SK-N-SH (cell line): ENCODE measurements around the gene TBX1. TPM values are rescaled to one million over a fixed set of nuclear protein-coding genes. Genes with fewer than 3 reads are reported as not detected.

ENCODE experiments used
- CTCF ChIA-PET: fragments of 300-600, 350-600 bp; formaldehyde crosslinking; extraction: SDS; loops from one replicate; lab custom pipeline; 2021; lab: Yijun Ruan, JAX
- POLR2A ChIA-PET: fragments of 350-600 bp; sonication (Branson Sonifier 250); formaldehyde crosslinking; extraction: SDS; loops from one replicate; lab custom pipeline; 2020; ENCODE audit warnings: antibody characterized with exemption, inconsistent platforms; lab: Yijun Ruan, JAX
- DNase-seq: peaks from one replicate; pipeline ENCODE4 v3.0.0; 2012
- H2AFZ ChIP-seq: fragments of 200-600 bp; sonication (generic); 2 replicates; pipeline ENCODE4 v1.8.1; 2016; ENCODE audit warnings: antibody characterized with exemption, mild to moderate bottlenecking, low read depth
- H3F3A ChIP-seq: fragments of 200-600 bp; sonication (generic); replicated peaks from 2 replicates; pipeline ENCODE3; 2016; ENCODE audit warnings: antibody characterized with exemption, mild to moderate bottlenecking; ENCODE audit not compliant: insufficient read depth
- H3K27ac ChIP-seq, 2 experiments: fragments of 200-500 bp in 1 of 2; fragments of 200-600 bp in 1 of 2; sonication (Bioruptor generic) in 1 of 2; sonication (generic), shearing (Covaris generic) in 1 of 2; 2 replicates each; pipeline versions ENCODE4 v1.5.1 to v1.6.1; 2014 to 2016; ENCODE audit warnings: low read depth in 2 of 2, inconsistent platforms in 1 of 2, low read length in 1 of 2, mild to moderate bottlenecking in 1 of 2, mixed read lengths in 1 of 2
- H3K27me3 ChIP-seq: fragments of 200-600 bp; sonication (generic), shearing (Covaris generic); 2 replicates; pipeline ENCODE4 v1.6.1; 2016; ENCODE audit warnings: mixed run types; ENCODE audit not compliant: insufficient read depth
- H3K36me3 ChIP-seq, 2 experiments: fragments of 200-500 bp in 1 of 2; fragments of 200-600 bp in 1 of 2; sonication (Bioruptor generic) in 1 of 2; sonication (generic) in 1 of 2; replicated peaks in 1 of 2; 2 replicates each; pipeline versions ENCODE3 to v1.5.1; 2014 to 2016; ENCODE audit warnings: low read length in 1 of 2, mild to moderate bottlenecking in 1 of 2; ENCODE audit not compliant: insufficient read depth in 2 of 2, control insufficient read depth in 1 of 2
- H3K4me1 ChIP-seq, 2 experiments: fragments of 200-500 bp in 1 of 2; fragments of 200-600 bp in 1 of 2; sonication (Bioruptor generic) in 1 of 2; sonication (generic), shearing (Covaris generic) in 1 of 2; 2 replicates each; pipeline versions ENCODE4 v1.5.1 to v1.6.1; 2014 to 2016; ENCODE audit warnings: low read depth in 1 of 2, low read length in 1 of 2, mixed run types in 1 of 2; ENCODE audit not compliant: insufficient read depth in 2 of 2, control insufficient read depth in 1 of 2
- H3K4me2 ChIP-seq: fragments of 200-600 bp; sonication (generic), shearing (Covaris generic); 2 replicates; pipeline ENCODE4 v1.6.1; 2017; ENCODE audit warnings: mixed run types
- H3K4me3 ChIP-seq, 2 experiments: fragments of 200-500 bp in 1 of 2; fragments of 200-600 bp in 1 of 2; sonication (Bioruptor generic) in 1 of 2; sonication (generic), shearing (Covaris generic) in 1 of 2; 2 replicates each; pipeline versions ENCODE4 v1.5.1 to v1.8.1; 2014 to 2016; ENCODE audit warnings: low read depth in 2 of 2, inconsistent platforms in 1 of 2, low read length in 1 of 2, mild to moderate bottlenecking in 1 of 2, mixed read lengths in 1 of 2, moderate library complexity in 1 of 2
- H3K79me2 ChIP-seq: fragments of 200-600 bp; sonication (generic); 2 replicates; pipeline ENCODE4 v1.8.1; 2017; ENCODE audit warnings: mild to moderate bottlenecking; ENCODE audit not compliant: insufficient read depth
- H3K9ac ChIP-seq: fragments of 200-600 bp; sonication (generic); 2 replicates; pipeline ENCODE4 v1.6.1; 2017; ENCODE audit warnings: mixed run types
- H3K9me2 ChIP-seq: fragments of 200-600 bp; sonication (generic); 2 replicates; pipeline ENCODE4 v1.6.1; 2017; ENCODE audit warnings: mixed run types
- H3K9me3 ChIP-seq: fragments of 200-600 bp; sonication (generic); 2 replicates; pipeline ENCODE4 v1.6.1; 2017; ENCODE audit warnings: mixed run types, mild to moderate bottlenecking, moderate library complexity
- H4K20me1 ChIP-seq: fragments of 200-600 bp; sonication (generic); 2 replicates; pipeline ENCODE4 v1.6.1; 2017; ENCODE audit warnings: mild to moderate bottlenecking, mixed run types; ENCODE audit not compliant: insufficient read depth
- CHD2 ChIP-seq: fragments of 150-350 bp; IDR thresholded peaks from 2 replicates; pipeline ENCODE4 v1.6.1; 2018; ENCODE audit warnings: low read length; ENCODE audit not compliant: partially characterized antibody
- EP300 ChIP-seq, 2 experiments: IDR thresholded peaks; 2 replicates each; pipeline versions ENCODE4 v1.4.0 to v1.6.1; 2012; ENCODE audit warnings: borderline replicate concordance in 1 of 2, low read depth in 1 of 2, low read length in 1 of 2
- EZH2phosphoT487 ChIP-seq: fragments of 200-600 bp; sonication (generic); IDR thresholded peaks from 2 replicates; pipeline ENCODE4 v1.6.1; 2017; ENCODE audit warnings: low read depth, mixed run types, mild to moderate bottlenecking, antibody characterized with exemption, moderate library complexity, borderline replicate concordance
- FOSL2 ChIP-seq: IDR thresholded peaks from 2 replicates; pipeline ENCODE4 v1.4.0; 2012; ENCODE audit warnings: low read depth, mild to moderate bottlenecking, moderate library complexity, borderline replicate concordance
- GABPA ChIP-seq: IDR thresholded peaks from 2 replicates; pipeline ENCODE4 v1.4.0; 2012; ENCODE audit warnings: low read depth, mild to moderate bottlenecking
- GATA2 ChIP-seq: sonication (generic); formaldehyde crosslinking; IDR thresholded peaks from 2 replicates; pipeline ENCODE4 v1.5.0; 2020; ENCODE audit warnings: mild to moderate bottlenecking, missing genetic modification reagents
- IRF3 ChIP-seq: fragments of 150-350 bp; IDR thresholded peaks from 2 replicates; pipeline ENCODE4 v1.6.1; 2016; ENCODE audit warnings: mild to moderate bottlenecking, low read depth, low read length
- MAX ChIP-seq: IDR thresholded peaks from 2 replicates; pipeline ENCODE4 v1.4.0; 2012; ENCODE audit warnings: low read depth
- MEF2A ChIP-seq: IDR thresholded peaks from 2 replicates; pipeline ENCODE4 v1.4.0; 2012; ENCODE audit warnings: low read depth, borderline replicate concordance
- NFIC ChIP-seq: IDR thresholded peaks from 2 replicates; pipeline ENCODE4 v1.4.0; 2012; ENCODE audit warnings: borderline replicate concordance
- RAD21 ChIP-seq: IDR thresholded peaks from 2 replicates; pipeline ENCODE4 v1.6.1; 2012; ENCODE audit warnings: mild to moderate bottlenecking, low read length
- RFX5 ChIP-seq: IDR thresholded peaks from 2 replicates; pipeline ENCODE4 v1.6.1; 2012; ENCODE audit warnings: mild to moderate bottlenecking, improper control_type of control experiment, low read length
- RXRA ChIP-seq: IDR thresholded peaks from 2 replicates; pipeline ENCODE4 v1.4.0; 2012; ENCODE audit warnings: low read depth, mild to moderate bottlenecking, borderline replicate concordance
- SMC3 ChIP-seq: IDR thresholded peaks from 2 replicates; pipeline ENCODE4 v1.6.1; 2012; ENCODE audit warnings: low read depth, low read length, improper control_type of control experiment
- TEAD4 ChIP-seq: IDR thresholded peaks from 2 replicates; pipeline ENCODE4 v1.4.0; 2012; ENCODE audit warnings: mild to moderate bottlenecking, borderline replicate concordance; ENCODE audit not compliant: insufficient read depth
- ZBTB33 ChIP-seq: IDR thresholded peaks from 2 replicates; pipeline ENCODE4 v1.4.0; 2012; ENCODE audit warnings: low read depth, borderline replicate concordance
- WGBS: methylation state at CpG from one replicate; pipeline ENCODE4 v1.1.6; 2017; ENCODE audit warnings: low lambda C conversion rate; 5-methylcytosine and 5-hydroxymethylcytosine counted together
- polyA plus RNA-seq, 3 experiments: library from polyadenylated mRNA; depleted of rRNA; stranded (reverse); fragments of >200 nt; gene quantifications; 2 replicates each; pipeline ENCODE4 v1.2.3, GENCODE V29; 2012

The TBX1 gene
- polyA plus RNA-seq, 1 of the 3 experiments (the other 2 are of a cell fraction) = not detected

- TF ChIP-seq MEF2A (no peak), IRF3 (no peak), CHD2 (no peak), NFIC (no peak), SMC3 (no peak), TEAD4 (no peak), RFX5 (no peak), FOSL2 (no peak), MAX (no peak), RXRA (no peak), EZH2phosphoT487 (no peak), EP300 (IDR thresholded peaks at IDR 0.05; ENCODE audit: borderline replicate concordance in 1 of 2, low read depth in 1 of 2, low read length in 1 of 2) (no peak), RAD21 (no peak), GABPA (no peak), ZBTB33 (no peak), GATA2 (no peak)
- TF ChIP-seq, all 33 proteins: peak for 0
- DNase-seq = no peak
- H3K27ac ChIP-seq = no peak overlapping the region
- H3K79me2 ChIP-seq = no peaks in the 10 kb centered on the region
- ChIA-PET CTCF (interaction anchor here (0.7 to 1.4 kb wide), 5 partner anchors 20 to 161 kb away, joined by 3 to 7 read pairs (median 3); no protein-coding TSS in a partner anchor), POLR2A (no interaction called here)
- no peaks in the 10 kb centered on the region for H3F3A ChIP-seq
- no peaks in the 10 kb centered on the region for H3K9me3 ChIP-seq
- WGBS = 68% methylated on average over 17 of the region's 27 CpGs
- H4K20me1 ChIP-seq = no peaks in the 10 kb centered on the region
- no peak overlapping the region for H2AFZ ChIP-seq
- H3K36me3 ChIP-seq = no peaks in the 10 kb centered on the region
- H3K4me1 ChIP-seq = peaks cover 0 to 9% of the 10 kb centered on the region in 2 experiments; a peak in 1 of 4 replicates
- no peak overlapping the region for H3K4me2 ChIP-seq
- H3K4me3 ChIP-seq = no peak overlapping the region
- H3K9ac ChIP-seq = no peak overlapping the region
- H3K9me2 ChIP-seq = no peaks in the 10 kb centered on the region
- peaks cover 23% of the 10 kb centered on the region for H3K27me3 ChIP-seq
Observed at GRCh38 chr22:19750507-19751490, 9.8 kb upstream of the TBX1 start.
